GM12873 (cell line): ENCODE data around the gene NDC80.

ENCODE experiments used
- TF ChIP-seq, protein P1 (sequence below): IDR thresholded peaks from 2 replicates; pipeline ENCODE4 v1.5.1; 2012; ENCODE audit warnings: low read depth, mild to moderate bottlenecking, moderate library complexity, low read length, control low read depth; ENCODE audit not compliant: insufficient read depth; ENCODE audit errors: missing control alignments

NDC80 gene

DNA sequence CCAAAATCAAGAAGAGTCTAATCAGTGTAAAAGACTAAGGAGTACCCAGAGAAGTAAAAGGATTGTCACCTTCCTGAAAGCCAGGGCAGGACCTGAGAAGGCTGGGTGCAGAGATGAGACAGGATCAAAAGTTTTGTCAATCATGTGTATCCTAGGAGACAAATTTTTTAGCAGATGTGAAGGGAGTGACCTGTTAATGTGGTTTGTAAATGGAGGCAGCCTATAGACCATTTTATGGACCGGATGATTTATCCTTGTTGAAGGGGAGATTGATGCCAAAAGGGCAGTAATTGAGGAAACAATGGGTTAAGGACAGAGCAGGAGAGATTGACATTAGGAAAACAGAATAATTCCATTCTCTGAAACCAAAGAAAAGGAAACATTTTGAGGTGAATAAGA is 813 bp downstream of the NDC80 start:
- TF ChIP-seq, protein P1, sequence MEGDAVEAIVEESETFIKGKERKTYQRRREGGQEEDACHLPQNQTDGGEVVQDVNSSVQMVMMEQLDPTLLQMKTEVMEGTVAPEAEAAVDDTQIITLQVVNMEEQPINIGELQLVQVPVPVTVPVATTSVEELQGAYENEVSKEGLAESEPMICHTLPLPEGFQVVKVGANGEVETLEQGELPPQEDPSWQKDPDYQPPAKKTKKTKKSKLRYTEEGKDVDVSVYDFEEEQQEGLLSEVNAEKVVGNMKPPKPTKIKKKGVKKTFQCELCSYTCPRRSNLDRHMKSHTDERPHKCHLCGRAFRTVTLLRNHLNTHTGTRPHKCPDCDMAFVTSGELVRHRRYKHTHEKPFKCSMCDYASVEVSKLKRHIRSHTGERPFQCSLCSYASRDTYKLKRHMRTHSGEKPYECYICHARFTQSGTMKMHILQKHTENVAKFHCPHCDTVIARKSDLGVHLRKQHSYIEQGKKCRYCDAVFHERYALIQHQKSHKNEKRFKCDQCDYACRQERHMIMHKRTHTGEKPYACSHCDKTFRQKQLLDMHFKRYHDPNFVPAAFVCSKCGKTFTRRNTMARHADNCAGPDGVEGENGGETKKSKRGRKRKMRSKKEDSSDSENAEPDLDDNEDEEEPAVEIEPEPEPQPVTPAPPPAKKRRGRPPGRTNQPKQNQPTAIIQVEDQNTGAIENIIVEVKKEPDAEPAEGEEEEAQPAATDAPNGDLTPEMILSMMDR = no peak

DNA sequence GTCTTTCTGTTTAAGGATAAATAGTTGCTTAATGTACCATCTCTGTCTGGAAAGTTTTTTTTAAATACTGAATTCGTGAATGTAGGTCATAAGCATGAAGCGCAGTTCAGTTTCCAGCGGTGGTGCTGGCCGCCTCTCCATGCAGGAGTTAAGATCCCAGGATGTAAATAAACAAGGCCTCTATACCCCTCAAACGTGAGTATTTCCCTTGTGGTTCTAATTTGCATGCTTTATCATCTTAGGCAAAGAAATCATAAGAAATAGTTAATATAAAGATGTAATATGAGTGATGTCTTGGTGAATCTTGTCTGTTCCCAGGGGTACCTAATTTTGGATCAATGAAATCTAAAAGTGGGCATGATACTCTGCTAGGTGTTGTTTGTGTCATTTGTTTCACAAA is 1.5 kb downstream of the NDC80 start:
- TF ChIP-seq, protein P1 = no peak

DNA sequence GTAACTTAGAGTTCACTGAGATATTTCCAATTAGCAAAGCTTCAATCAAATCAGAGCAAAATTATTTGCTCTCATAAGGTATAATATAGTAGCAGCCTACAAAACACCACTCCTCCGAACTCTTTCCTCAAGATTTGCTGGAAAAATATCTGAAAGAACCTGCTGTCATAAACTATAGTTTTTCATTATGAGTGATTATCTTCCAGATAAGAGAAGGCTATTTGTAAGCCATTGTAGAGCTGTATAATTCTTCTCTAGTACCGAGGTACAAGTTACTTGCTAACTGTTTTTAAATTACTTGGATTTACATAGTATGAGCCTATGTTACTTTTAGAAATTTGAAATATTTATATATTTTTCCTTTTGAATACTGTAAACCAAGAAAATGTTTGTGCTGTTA is 2.1 kb downstream of the NDC80 start:
- TF ChIP-seq, protein P1 = no peak

DNA sequence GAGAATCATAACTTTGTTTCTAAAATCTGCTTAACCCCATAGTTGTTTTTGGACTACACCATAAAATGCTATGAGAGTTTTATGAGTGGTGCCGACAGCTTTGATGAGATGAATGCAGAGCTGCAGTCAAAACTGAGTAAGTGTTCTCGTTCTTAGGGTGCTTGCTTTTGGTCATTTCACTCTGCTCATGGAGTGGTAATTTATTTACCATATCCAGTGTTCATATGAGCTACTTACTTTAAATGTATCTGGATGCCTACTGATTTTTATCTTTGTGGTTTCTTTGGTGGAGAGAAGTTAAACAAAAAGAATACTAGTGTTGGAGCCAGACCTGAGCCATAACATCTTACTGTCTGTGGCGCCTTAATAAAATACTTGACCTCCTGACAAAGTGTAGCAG is 16.4 kb downstream of the NDC80 start:
- TF ChIP-seq, protein P1 = no peak

DNA sequence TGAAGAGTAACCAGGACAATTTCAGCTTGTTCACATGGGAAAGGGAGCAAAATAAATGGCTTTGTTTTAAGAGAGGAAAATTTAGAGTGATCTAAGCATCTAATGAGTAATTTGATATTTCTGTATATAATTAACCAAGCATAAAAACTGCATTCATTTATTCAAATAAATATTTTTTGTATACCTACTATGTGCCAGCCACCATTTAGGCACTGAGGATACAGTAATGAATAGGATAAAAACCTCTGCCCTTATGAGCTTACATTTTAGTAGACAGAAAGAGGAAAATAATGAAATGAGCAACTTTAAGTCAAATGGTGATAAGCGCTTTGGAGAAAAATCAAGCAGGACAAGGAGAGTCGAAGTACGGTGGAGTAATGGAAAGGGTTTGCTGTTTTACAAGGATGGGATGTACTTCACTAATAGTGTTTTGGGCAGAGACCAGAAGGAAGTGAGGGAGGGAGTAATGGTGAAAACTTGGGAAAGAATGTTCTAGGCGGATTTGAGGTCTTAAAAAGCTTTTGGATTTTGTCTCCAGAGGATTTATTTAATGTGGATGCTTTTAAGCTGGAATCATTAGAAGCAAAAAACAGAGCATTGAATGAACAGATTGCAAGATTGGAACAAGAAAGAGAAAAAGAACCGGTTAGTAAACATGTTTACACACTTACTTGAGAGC is 17.4 kb downstream of the NDC80 start:
- TF ChIP-seq, protein P1 = no peak

DNA sequence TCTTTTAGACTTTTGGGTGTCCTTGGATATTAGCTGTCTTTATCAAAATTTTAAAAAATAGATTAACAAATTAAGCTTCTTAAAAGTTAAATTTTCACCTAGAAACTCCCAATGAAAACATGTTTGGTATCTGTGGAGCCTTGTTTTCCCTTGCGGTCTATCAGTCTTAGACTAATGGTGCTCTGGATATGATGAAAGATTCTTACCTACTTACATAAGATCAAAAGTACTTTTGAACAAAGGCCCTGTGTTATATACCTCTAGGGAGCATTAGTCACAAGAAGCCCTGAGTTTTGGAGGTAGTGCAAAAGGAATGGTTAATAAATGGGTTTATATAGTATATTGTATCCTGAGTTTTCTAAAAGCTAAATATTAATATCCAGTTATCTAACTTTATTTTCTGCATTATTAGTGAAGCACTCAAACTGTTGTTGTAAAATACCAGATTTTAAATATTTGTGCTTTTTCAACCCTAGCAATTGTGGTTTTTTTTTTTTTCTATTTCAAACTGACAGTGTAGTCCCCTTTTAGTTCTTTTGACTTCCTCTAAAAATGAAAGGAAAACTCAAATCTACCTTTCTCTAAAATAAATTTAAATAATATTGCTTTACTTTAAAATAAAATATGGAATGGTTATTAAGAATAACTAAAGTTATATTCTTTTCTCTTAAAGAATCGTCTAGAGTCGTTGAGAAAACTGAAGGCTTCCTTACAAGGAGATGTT is 18.1 kb downstream of the NDC80 start:
- TF ChIP-seq, protein P1 = no peak

DNA sequence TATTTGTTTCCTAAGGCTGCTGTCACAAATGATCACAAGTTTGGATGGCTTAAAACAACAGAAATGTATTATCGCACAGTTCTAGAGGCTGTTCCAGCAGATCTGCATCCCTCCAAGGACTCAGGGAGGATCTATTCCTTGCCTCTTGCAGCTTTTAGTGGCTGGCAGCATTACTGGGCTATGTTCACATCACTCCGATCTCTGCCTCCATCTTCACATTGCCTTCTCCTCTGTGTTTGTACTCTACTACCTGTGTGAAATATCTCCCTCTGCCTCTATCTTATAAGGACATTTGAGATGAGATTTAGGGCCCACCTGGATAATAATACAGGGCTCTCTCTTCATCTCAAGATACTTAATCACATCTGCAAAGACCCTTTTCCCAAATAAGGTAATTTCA is 18.9 kb downstream of the NDC80 start:
- TF ChIP-seq, protein P1 = no peak
